Activated CD8-positive, alpha-beta memory T cell treated with anti-CD3 and anti-CD28 coated beads for 48 hours (primary cell): ENCODE data around the gene SEPTIN5.
"Not testable (repeated sequence)": the region's sequence is repeated elsewhere in the genome, so short reads cannot be mapped to it uniquely, and the experiment has no call there.

Source experiments
- DNase-seq, 3 experiments: peaks; one replicate each; pipeline ENCODE4 v3.0.0-alpha.2; 2020; ENCODE audit warnings: low read depth in 2 of 3, low spot score in 2 of 3

SEPTIN5 gene

DNA sequence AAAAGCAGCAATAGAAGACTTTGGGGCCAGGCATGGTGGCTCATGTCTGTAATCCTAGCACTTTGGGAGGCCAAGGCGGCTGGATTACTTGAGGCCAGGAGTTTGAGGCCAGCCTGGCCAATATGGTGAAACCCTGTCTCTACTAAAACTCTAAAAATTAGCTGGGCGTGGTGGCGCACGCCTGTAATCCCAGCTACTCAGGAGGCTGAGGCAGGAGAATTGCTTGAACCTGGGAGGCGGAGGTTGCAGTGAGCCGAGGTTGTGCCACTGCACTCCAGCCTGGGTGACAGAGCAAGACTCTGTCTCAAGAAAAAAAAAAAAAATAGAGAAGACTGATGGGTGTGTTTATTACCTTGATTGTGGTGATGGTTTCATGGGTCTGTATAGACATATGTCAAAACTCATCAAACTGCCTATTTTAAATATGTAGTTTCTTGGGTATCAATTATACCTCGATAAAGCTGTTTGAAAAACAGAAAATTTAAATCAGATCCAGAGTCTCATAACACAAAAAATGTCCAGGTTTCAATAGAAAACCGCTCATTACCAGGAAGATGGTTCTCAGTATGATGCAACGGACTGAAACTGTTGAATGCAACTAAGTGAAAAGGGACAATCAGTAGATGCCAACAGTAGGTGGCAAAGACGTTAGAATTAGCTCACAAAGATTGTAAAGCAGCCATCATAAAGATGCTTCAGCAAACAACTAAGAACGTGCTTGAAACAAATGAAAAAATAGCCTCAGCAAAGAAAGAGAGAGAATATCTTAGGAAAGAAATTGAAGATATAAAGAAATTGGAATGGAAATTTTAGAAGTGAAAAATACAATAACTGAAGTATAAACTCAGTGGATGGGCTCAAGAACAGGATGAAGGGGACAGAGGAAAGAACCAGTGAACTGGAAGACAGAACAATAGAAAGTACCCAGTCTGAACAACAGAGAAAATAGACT, 33.1 kb upstream of the SEPTIN5 start:
- DNase-seq, result no peak

DNA sequence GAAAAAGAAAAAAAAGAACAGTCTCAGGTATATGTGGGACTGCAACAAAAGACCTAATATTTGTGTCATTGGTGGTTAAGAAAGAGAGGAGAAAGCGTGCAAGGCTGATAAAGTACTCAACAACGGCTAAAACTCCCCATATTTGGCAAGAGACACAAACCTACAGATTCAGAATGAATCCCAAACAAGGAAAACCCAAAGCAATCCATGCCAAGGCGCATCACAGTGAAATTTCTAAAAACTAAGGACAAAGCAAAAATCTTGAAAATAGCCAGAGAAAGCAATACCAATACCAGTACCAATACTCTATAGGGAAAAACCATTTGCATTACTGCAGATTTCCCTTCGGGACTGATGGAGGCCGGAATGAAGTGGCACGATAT, 32.4 kb upstream of the SEPTIN5 start:
- DNase-seq, result no peak

DNA sequence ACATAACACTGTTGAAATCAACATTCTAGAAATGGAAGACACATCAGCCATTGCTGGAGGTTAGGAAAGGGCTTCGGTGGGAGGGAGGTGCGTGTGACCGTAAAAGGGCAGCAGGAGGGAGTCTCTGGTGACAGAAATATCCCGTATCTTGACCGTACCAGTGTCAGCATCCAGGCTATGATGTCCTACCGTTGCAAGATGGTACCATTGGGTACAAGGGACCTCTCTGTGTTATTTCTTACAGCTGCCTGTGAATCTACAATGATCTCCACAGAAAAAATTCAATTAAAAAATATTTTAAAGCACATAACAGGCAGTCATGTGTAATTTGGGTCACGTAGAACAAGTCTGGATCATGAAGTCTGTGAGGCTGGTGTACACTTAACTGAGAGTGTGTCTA, 27.4 kb upstream of the SEPTIN5 start:
- DNase-seq, result no peak

DNA sequence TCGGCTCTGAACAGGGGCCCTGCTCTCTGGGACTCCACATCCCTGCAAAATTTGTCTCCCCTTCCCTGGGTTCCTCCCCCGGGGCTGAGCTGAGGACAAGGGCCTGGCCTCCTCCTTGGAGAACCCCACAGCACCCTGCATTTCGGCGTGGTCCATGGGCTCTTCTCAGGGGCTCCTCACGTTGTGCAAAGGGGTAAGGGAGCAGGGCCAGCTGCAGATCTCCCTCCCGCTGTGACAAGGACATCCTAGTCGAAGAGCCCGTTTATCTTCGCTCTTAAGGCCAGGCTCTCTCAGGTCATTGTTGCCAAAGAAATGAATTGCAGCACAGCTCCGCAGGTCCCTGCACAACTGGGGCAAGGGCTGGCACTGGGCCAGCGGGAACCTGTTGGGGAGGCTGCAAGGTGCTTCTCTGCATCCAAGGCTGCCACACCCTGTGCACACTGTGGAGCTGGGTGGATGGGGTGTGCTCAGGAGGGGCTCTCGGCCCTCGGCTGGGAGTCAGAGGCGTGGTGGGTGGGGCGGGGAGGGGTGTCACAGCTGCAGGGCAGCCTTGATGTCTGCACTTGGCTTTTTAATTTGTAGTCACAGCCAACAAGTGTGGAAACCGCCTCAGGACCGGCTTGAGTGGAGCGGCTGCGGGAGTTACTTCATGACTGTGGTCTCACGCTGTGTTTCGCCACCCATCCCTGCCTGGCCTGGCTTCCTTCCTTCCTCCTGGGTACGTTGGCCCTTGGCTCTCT, 26.6 kb upstream of the SEPTIN5 start:
- no peak for DNase-seq

DNA sequence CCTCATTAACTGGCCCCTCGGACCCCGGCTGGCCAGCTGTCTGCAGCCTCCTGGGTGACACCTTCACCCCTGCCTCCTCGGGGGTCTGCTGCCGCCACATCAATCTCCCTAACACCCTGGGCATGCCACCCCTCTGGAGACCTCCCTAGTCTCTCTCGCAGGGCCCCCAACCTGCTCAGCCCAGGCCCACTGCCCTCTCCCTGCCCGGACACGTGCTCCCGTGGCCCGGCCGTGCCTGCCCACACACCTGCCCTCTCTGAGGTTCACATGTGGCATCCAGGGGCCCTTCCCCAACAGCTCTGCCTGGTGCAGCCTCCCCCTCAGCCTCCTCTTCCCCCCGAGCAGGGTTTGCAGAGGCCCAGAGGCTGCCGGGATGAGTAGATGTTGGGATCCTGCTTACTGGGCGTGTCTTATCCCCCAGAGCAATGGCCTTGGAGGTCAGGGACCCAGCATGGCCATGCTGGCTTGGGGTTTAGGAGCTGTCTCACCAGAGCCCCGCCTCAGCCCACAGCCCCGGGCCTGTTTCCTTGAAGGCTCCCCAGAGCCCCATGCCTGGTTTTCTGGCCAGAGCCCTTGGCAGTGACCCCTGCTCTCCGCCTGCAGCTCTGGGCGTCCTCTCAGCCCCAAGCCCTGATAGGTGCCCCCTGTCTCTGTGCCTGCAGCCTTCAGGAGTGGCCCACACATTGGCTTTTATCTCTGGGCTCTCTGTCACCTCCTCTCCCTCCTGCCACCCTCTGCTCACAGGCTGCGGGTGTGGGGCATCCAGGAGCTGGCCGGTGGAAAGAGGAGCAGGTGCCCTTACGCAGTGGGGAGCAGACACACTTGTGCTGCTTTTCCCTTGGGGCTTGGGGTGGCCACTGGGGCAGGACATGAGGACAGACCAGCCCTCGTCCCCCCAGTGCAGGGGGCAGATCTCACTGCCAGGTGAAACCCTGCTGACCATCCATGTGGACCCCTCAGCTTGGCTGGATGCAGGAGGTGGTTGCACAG, 25.7 kb upstream of the SEPTIN5 start:
- DNase-seq, result no peak

DNA sequence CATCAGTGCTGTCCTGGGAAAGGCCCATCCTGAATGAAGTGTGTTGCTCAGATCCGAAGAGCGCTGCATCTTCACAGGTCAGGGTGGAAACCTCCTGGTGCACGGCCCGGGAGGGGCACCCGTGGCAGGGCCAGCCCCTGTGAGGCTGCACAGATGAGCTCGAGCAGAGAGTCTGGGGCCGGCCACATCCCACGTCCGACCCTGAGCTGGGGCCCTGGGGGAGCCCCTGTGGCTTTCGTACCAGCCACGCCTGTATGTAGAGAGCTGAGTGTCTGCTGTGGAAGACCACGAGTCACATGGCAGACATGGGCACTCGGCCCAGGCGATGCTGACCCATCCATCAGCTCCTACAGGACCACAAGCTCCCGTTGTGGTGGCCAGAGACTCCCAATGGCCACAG, 24.9 kb upstream of the SEPTIN5 start:
- DNase-seq, result no peak

DNA sequence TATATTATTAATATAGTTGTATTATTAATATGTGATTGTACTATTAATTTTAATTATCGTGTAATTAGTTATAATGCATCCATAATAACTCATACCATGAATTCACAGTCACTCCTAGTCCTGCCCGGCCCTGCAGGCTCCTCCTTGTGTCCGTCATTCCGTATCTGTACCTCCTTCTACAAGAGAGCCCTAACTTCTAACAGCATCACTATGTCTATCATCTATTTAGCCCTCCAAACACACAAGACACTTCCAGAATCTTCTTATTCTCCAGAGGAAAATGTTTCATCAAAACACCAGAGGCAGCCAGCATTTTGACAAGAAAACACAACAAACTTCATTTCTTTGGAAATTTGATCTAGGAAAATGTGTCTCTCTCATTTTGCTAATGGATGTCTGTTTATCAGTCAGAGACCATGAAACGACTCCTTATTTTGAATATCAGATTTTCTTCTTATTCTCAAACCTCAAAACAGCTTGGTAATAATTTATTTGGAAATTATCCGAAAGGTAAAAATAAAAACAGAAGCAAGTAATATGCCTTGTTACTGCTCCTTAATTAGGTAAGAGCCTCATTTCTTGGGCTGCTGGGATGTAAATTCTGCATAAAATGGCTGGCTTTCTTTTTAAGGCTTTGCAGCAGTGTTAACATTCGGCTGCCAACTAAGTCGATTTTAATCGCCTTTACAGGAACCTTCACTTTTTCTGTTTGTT, 23.1 kb upstream of the SEPTIN5 start:
- DNase-seq, result no peak

DNA sequence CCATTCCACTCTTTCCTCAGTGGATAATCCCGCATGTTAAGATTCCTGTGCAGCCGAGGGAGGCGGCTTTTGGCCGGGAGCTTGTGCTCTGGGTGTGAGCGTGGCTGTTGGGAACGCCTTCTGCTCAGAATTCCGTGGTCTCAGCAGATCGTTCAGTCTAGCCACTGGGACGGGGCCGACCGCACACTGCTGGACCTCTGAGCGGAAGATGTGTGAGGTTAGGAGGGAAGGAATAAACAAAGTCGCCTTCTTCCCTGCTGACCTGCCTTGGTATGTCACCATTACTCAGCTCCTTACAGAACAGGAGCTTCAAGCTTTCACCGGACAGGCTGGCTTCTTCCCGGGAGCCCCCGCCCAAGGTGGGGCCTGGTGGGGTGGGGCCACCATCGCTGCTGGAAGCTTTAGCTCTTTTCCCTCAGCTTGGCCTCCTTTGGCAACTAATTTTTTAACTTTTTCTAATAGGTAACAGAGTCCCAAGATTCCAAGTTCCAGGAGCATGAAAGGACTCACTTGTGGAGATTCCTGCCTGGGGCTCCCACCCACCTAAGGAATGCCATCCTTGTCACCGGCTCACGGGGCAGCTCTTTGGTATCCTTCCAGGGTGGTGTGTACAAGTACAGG, 22.5 kb upstream of the SEPTIN5 start:
- DNase-seq, result no peak

DNA sequence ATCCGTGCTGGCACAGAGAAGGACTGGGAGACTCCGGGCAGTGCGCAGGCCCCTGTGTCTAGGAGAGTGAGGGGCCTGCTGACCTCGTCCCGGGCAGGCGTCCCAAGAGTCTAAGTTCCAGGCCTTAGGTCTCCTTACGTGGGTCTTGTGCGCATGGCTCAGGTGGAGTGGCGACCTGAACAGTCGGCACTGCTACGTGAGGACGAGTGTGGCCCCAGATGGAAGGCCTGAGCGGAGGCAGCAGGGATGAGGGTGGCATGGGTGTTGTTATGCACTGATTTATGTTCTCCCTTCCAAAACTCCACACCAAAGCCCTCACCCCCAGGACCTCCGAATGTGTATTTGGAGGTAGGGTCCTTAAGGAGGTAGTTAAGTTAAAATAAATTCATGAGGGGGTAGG, 20.7 kb upstream of the SEPTIN5 start:
- no peak for DNase-seq

DNA sequence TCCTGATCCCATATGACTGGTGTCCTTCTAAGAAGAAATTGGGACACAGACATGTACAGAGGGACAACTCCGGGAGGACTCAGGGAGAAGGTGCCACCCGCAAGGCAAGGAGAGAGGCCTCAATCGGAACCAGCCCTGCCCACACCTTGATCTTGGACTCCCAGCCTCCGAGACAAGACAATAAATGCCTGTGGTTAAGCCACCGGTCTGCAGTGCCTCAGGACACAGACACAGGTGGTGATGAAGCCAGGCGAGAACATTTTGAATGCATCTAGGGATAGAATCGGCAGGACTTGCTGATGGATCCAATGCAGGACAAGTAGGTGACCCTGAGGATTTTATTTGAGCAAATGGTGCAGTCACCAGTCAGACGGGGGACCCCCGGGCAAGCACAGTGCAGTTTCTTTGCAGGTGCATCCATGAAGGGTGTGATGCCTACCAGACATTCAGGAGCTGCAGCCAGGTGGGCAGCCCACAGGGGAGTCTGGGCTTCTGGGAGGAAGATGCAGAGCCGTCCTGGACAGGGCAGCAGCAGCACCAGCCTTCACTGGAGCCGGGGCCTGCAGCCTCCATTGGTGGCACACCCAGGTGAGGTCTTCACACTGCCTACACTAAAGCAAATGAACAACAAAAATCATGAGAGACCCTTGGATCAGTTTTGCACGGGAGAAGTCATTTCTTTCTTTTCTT, 20.2 kb upstream of the SEPTIN5 start:
- DNase-seq, result no peak

DNA sequence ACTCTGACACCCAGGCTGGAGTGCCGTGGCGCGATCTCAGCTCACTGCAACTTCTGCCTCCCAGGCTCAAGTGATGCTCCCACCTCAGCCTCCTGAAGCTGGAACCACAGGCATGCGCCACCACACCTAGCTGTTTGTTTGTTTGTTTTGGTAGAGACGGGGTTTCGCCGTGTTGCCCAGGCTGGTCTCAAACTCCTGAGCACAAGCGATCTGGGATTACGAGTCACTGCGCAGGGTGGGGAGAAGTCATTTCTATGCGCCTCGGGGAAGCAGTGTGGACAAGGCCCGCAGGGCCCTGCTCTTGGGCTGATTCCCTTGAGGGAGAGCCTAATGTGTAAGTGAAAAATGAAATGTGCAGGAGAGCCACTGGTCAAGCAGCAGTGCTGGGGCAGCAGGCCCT, 19.6 kb upstream of the SEPTIN5 start:
- no peak for DNase-seq

DNA sequence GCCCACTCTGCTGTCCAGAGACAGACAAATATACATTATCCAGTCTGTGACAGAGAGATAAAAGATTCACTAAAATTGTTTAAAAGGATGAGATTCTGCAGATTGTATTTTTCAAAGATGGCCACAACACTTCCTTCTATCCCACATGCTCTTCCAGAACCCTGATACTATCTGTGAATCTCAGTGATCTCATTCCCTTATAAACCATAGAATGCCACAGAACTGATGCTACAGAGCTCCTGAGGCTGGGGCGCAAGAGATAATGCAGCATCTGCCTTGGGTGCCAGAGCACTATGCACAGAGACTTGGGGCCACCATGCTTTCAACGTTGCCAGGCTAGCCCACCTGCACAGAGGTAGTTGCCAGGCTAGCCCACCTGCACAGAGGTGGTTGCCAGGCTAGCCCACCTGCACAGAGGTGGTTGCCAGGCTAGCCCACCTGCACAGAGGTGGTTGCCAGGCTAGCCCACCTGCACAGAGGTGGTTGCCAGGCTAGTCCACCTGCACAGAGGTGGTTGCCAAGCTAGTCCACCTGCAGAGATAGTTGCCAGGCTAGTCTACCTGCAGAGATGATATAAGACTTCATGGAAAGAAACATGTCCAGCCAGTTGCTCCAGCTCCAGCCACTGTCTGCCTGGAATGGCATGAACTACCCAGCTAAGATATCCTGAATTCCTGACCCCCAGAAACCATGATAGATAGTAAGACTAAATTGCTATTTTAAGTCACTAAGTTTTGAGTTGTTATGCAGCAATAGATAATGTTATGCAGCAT, 17.6 kb upstream of the SEPTIN5 start:
- no peak for DNase-seq

DNA sequence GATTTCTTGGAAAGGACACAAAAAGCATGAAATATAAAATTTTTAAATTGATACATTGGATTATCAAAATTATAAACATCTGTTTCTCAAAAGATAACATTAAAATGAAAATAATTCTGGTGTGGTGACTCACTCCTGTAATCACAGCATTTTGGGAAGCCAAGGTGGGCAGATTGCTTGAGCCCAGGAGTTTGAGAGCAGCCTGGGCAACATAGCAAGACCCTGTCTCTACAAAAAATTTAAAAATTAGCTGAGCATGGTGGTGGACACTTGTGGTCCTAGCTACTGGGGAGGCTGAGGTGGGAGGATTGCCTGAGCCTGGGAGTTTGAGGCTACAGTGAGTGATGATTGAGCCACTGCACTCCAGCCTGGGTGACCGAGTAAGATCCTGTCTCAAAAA, 16.4 kb upstream of the SEPTIN5 start:
- DNase-seq, result not testable (repeated sequence)

DNA sequence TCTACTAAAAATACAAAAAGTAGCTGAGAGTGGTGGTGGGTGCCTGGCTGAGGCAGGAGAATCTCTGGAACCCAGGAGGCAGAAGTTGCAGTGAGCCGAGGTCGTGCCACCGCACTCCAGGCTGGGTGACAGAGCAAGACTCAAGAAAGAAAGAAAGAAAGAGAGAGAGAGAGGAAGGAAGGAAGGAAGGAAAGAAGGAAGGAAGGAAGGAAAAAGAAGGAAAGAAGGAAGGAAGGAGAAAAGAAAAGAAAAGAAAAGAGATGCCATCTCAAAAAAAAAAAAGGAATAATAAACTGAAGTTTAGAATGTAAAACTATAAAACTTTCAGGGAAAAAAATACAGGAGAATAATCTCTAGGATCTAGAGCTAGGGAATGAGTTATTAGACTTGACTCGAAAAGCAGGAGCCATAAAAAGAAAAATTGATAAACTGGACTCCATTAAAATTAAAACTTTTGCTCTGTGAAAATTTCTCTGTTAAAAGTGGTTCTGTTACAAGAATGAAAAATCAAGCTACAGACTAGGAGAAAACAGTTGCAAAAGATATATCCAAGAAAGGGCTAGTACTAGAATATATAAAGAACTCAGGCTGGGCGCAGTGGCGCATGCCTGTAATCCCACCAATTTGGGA, 13.4 kb upstream of the SEPTIN5 start:
- DNase-seq, result no peak

DNA sequence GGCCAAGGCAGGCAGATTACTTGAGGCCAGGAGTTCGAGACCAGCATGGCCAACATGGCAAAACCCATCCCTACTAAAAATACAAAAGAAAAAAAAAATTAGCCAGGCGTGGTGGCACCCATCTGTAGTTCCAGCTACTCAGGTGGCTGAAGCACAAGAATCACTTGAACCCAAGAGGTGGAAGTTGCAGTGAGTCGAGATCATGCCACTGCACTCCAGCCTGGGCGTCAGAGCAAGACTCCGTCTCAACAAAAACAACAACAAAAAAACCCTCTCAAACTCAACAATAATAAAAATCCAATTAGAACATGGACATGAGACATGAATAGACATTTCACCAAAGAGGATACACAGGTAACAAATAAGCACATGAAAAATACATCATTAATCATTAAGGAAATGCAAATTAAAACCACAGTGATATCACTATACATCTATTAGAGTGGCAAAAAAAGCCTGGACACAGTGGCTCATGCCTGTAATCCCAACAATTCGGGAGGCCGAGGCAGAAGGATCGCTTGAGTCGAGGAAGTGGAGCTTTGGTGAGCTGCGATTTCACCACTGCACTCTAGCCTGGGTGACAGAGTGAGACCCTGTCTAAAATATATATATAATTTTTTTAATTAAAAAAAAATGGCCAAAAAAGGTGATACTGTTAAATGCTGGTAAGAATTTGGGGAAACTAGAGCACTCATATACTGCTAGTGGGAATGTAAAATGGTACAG, 12.7 kb upstream of the SEPTIN5 start:
- no peak for DNase-seq

DNA sequence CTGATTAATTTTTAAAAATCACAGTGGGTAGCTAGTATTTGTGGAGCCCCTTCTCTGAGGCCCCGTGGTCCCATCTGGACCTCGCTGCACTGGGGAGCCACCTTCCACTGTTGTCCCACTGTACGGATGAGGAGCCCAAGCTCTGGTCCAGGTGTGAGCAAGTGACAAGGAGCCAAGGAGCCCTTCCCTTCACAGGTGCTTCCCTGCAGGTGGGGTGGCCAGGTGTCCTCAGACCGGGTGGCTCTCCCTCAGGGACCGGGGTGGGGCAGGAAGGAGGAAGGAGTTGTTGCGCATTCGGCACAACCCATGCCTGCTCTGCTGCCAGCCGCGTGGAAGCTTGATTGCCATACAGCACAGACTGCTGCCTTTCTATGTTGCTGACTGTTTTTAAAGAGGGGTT, 10.4 kb upstream of the SEPTIN5 start:
- DNase-seq, result no peak

DNA sequence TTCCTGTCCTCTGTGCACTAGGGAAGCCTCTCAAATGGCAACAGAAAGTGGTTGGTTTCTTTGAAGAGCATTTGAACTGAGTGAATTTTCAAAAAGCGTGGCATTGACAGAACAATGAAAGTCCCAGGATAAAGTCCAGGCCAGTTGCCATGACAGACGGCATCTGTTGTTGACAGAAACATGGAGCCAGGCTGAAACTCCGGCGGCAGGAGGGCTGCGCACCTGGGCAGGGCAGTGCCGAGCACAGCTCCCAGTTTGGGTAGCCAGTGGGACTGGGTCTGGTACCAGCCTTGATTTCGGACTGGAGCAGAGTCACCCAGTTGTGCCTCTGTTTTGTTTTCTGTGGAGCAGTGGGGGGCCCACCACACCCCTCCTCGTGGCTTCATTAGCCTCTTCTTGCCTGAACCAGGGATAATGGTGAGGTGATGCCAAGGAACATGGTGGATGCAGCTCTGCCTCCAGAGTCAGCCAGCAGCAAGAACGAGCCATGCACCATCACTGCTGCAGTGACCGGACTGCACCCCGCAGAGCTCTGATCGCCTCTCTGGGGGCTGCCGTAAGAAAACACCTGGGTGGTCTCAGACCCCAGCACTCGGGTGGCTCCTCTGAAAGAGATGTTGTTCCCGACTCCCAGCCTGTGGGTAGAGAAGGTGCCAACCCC, 9.8 kb upstream of the SEPTIN5 start:
- DNase-seq, result no peak
